ENCODE data around the gene KIAA0753.

The KIAA0753 gene

GRCh38 chr17:6541886-6542285 lies 98.6 kb downstream of the KIAA0753 start:
- Histone ChIP-seq H2AFZ (ENCODE audit: low read depth, low read length, severe bottlenecking) (no peak overlapping the region), H3K9me3 (ENCODE audit: insufficient read depth, low read length) (no peaks in the 10 kb centered on the region), H3K27me3 (ENCODE audit: low read length) (no peaks in the 10 kb centered on the region), H3K79me2 (ENCODE audit: insufficient read depth, low read length) (no peaks in the 10 kb centered on the region), H4K20me1 (ENCODE audit: low read depth, low read length) (no peaks in the 10 kb centered on the region), H3K4me3 (ENCODE audit: insufficient read depth, low read length, poor library complexity, severe bottlenecking) (no peak overlapping the region), H3K4me2 (ENCODE audit: low read depth, low read length, poor library complexity, severe bottlenecking) (no peak overlapping the region), H3K9ac (ENCODE audit: low read length) (no peak overlapping the region), H3K27ac (ENCODE audit: low read depth, low read length) (no peak overlapping the region), H3K9me2 (replicated peaks; ENCODE audit: insufficient read depth, low read length) (no peaks in the 10 kb centered on the region), H3K36me3 (ENCODE audit: low read length) (no peaks in the 10 kb centered on the region), H3F3A (ENCODE audit: insufficient read depth) (no peaks in the 10 kb centered on the region)
- no peak for TF ChIP-seq EZH2phosphoT487 (conservative IDR thresholded peaks at IDR 0.05; ENCODE audit: low read length)
- no peak for TF ChIP-seq CTCF (IDR thresholded peaks at IDR 0.05; ENCODE audit: insufficient read depth, low read length, poor library complexity, severe bottlenecking)

- H3K4me2 ChIP-seq (ENCODE audit: low read depth, low read length, poor library complexity, severe bottlenecking): no peak overlapping the region
- no peak overlapping the region for H2AFZ ChIP-seq (ENCODE audit: low read depth, low read length, severe bottlenecking)
- H3K9me2 ChIP-seq (replicated peaks; ENCODE audit: insufficient read depth, low read length): no peaks in the 10 kb centered on the region
- no peaks in the 10 kb centered on the region for H3K27me3 ChIP-seq (ENCODE audit: low read length)
- H3K36me3 ChIP-seq (ENCODE audit: low read length): no peaks in the 10 kb centered on the region
- no peaks in the 10 kb centered on the region for H4K20me1 ChIP-seq (ENCODE audit: low read depth, low read length)
- no peaks in the 10 kb centered on the region for H3K9me3 ChIP-seq (ENCODE audit: insufficient read depth, low read length)
- H3K4me3 ChIP-seq (ENCODE audit: insufficient read depth, low read length, poor library complexity, severe bottlenecking): no peak overlapping the region
- H3F3A ChIP-seq (ENCODE audit: insufficient read depth): no peaks in the 10 kb centered on the region
- no peaks in the 10 kb centered on the region for H3K79me2 ChIP-seq (ENCODE audit: insufficient read depth, low read length)
- H3K27ac ChIP-seq (ENCODE audit: low read depth, low read length): no peak overlapping the region
- TF ChIP-seq CTCF (IDR thresholded peaks at IDR 0.05; ENCODE audit: insufficient read depth, low read length, poor library complexity, severe bottlenecking) (no peak), EZH2phosphoT487 (conservative IDR thresholded peaks at IDR 0.05; ENCODE audit: low read length) (no peak)
- H3K9ac ChIP-seq (ENCODE audit: low read length): no peak overlapping the region
Observed at GRCh38 chr17:6539871-6540270, 100.6 kb downstream of the KIAA0753 start.

- Histone ChIP-seq H3K4me2 (ENCODE audit: low read depth, low read length, poor library complexity, severe bottlenecking) (no peak overlapping the region), H3K79me2 (ENCODE audit: insufficient read depth, low read length) (no peaks in the 10 kb centered on the region), H3K9me2 (replicated peaks; ENCODE audit: insufficient read depth, low read length) (no peaks in the 10 kb centered on the region), H3K9me3 (ENCODE audit: insufficient read depth, low read length) (no peaks in the 10 kb centered on the region), H2AFZ (ENCODE audit: low read depth, low read length, severe bottlenecking) (no peak overlapping the region), H3K27me3 (ENCODE audit: low read length) (no peaks in the 10 kb centered on the region), H3K4me3 (ENCODE audit: insufficient read depth, low read length, poor library complexity, severe bottlenecking) (no peak overlapping the region), H3K27ac (ENCODE audit: low read depth, low read length) (no peak overlapping the region), H3K9ac (ENCODE audit: low read length) (no peak overlapping the region), H4K20me1 (ENCODE audit: low read depth, low read length) (no peaks in the 10 kb centered on the region), H3F3A (ENCODE audit: insufficient read depth) (no peaks in the 10 kb centered on the region), H3K36me3 (ENCODE audit: low read length) (no peaks in the 10 kb centered on the region)
- TF ChIP-seq EZH2phosphoT487 (conservative IDR thresholded peaks at IDR 0.05; ENCODE audit: low read length): no peak
- no peak for TF ChIP-seq CTCF (IDR thresholded peaks at IDR 0.05; ENCODE audit: insufficient read depth, low read length, poor library complexity, severe bottlenecking)
Observed at GRCh38 chr17:6536566-6537065, 103.9 kb downstream of the KIAA0753 start.
